NCI-H774 (cell line): Measurements from ENCODE around the gene KRT15.
A peak's percentile ranks its signal among the peaks of the same experiment; 100 is the strongest.
"Not testable (repeated sequence)": the region's sequence is repeated elsewhere in the genome, so short reads cannot be mapped to it uniquely, and the experiment has no call there.

ENCODE experiments used
- DNase-seq: peaks from one replicate; lab custom pipeline; 2025; lab: John Stamatoyannopoulos, UW

KRT15 gene

GRCh38 chr17:41544491-41544892 is 25.8 kb upstream of the KRT15 start:
- DNase-seq: peak; percentile 56

GRCh38 chr17:41542786-41543185 is 24.1 kb upstream of the KRT15 start:
- DNase-seq: not testable (repeated sequence)

- DNase-seq: no peak
Observed at GRCh38 chr17:41542357-41542756, 23.7 kb upstream of the KRT15 start.

GRCh38 chr17:41540921-41541625 is 22.4 kb upstream of the KRT15 start:
- peak; percentile 26 for DNase-seq

GRCh38 chr17:41539979-41540701 is 21.4 kb upstream of the KRT15 start:
- DNase-seq: peak; percentile 33

GRCh38 chr17:41539071-41539492 is 20.4 kb upstream of the KRT15 start:
- no peak for DNase-seq

GRCh38 chr17:41538565-41538991 is 19.9 kb upstream of the KRT15 start:
- no peak for DNase-seq

GRCh38 chr17:41537990-41538389 is 19.3 kb upstream of the KRT15 start:
- no peak for DNase-seq

- no peak for DNase-seq
Observed at GRCh38 chr17:41537614-41537954, 18.9 kb upstream of the KRT15 start.

- DNase-seq: no peak
Observed at GRCh38 chr17:41536741-41537613, 18.3 kb upstream of the KRT15 start.

- no peak for DNase-seq
Observed at GRCh38 chr17:41535764-41536481, 17.2 kb upstream of the KRT15 start.

- no peak for DNase-seq
Observed at GRCh38 chr17:41534899-41535546, 16.3 kb upstream of the KRT15 start.

- DNase-seq: no peak
Observed at GRCh38 chr17:41533613-41534012, 14.9 kb upstream of the KRT15 start.

GRCh38 chr17:41532947-41533570 is 14.4 kb upstream of the KRT15 start:
- DNase-seq: no peak

- DNase-seq: no peak
Observed at GRCh38 chr17:41531993-41532392, 13.3 kb upstream of the KRT15 start.

GRCh38 chr17:41530062-41531048 is 11.7 kb upstream of the KRT15 start:
- DNase-seq: no peak

- DNase-seq: peak; percentile 33
Observed at GRCh38 chr17:41529491-41529915, 10.8 kb upstream of the KRT15 start.

GRCh38 chr17:41528959-41529353 is 10.3 kb upstream of the KRT15 start:
- peak; percentile 69 for DNase-seq
